NOMO-1 treated with DMSO at 0.1 percent for 48 hours (cell line): ENCODE results near the gene SPANXD.
"Not testable (repeated sequence)": the region's sequence is repeated elsewhere in the genome, so short reads cannot be mapped to it uniquely, and the experiment has no call there.

Source experiments
- DNase-seq: peaks from one replicate; lab custom pipeline; 2025; ENCODE audit not compliant: unreplicated experiment; lab: John Stamatoyannopoulos, UW

SPANXD gene

GRCh38 chrX:141698639-141699038, at the start of gene SPANXD:
TSS of gene SPANXD (minus strand) at chrX:141698739. CDS start at chrX:141698405, 334 bp downstream.
- not testable (repeated sequence) for DNase-seq

GRCh38 chrX:141742666-141743065, 44.1 kb upstream of the SPANXD start:
- DNase-seq: no peak

GRCh38 chrX:141736656-141737055, 38.1 kb upstream of the SPANXD start:
- no peak for DNase-seq

- DNase-seq: no peak
These were observed 34.8 kb upstream of the SPANXD start for GRCh38 chrX:141733371-141733770.

- DNase-seq: no peak
These were observed 33.5 kb upstream of the SPANXD start for GRCh38 chrX:141732031-141732430.

- no peak for DNase-seq
These were observed 25.6 kb upstream of the SPANXD start for GRCh38 chrX:141724186-141724585.

- DNase-seq: no peak
These were observed 16.1 kb upstream of the SPANXD start for GRCh38 chrX:141714680-141715079.

GRCh38 chrX:141701072-141701471, 2.5 kb upstream of the SPANXD start:
- no peak for DNase-seq

- DNase-seq: no peak
These were observed 24.6 kb downstream of the SPANXD start for GRCh38 chrX:141673946-141674345.

GRCh38 chrX:141669689-141670088, 28.9 kb downstream of the SPANXD start:
- DNase-seq: no peak

GRCh38 chrX:141668371-141668770, 30.2 kb downstream of the SPANXD start:
- no peak for DNase-seq

- no peak for DNase-seq
These were observed 35.8 kb downstream of the SPANXD start for GRCh38 chrX:141662781-141663180.

- DNase-seq: no peak
These were observed 46.3 kb downstream of the SPANXD start for GRCh38 chrX:141652286-141652685.
